ENCODE results near the gene ANTXRL. TPM values are rescaled to one million over a fixed set of nuclear protein-coding genes. Genes with fewer than 3 reads are reported as not detected.
A peak's percentile ranks its signal among the peaks of the same experiment; 100 is the strongest.
"Not testable (repeated sequence)": the region's sequence is repeated elsewhere in the genome, so short reads cannot be mapped to it uniquely, and the experiment has no call there.

ANTXRL gene
- polyA plus RNA-seq, 4 donors = not detected

DNA sequence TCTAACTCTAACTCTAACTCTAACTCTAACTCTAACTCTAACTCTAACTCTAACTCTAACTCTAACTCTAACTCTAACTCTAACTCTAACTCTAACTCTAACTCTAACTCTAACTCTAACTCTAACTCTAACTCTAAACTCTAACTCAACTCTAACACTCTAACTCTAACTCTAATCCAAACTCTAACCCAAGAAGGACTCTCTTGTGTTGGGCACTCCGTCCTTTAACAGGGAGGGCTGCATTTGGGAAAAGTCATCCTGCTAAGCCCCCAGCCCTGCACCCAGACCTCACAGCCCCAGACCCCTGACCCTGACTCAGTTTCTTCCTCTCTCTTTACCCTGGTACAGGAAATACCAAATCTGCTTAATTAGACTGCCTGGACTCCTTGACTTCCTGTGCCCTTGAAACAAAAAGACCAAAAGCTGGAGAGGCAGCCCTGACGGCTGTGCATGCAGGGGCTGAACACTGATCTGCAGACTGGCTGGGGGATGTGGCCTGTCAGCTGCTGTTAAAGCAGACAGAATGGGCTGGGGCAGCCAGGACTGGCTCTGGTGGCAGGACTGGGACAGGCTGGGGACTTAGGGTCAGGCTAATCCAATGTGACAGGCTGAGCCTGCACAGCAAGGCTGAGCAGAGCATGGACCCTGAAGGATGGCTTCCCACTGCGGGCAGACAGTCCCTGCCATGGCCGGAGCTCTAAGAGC is 14.8 kb upstream of the ANTXRL start:
- DNase-seq (ENCODE audit: low read depth in 4 of 4, low spot score in 2 of 4) = not testable (repeated sequence)

DNA sequence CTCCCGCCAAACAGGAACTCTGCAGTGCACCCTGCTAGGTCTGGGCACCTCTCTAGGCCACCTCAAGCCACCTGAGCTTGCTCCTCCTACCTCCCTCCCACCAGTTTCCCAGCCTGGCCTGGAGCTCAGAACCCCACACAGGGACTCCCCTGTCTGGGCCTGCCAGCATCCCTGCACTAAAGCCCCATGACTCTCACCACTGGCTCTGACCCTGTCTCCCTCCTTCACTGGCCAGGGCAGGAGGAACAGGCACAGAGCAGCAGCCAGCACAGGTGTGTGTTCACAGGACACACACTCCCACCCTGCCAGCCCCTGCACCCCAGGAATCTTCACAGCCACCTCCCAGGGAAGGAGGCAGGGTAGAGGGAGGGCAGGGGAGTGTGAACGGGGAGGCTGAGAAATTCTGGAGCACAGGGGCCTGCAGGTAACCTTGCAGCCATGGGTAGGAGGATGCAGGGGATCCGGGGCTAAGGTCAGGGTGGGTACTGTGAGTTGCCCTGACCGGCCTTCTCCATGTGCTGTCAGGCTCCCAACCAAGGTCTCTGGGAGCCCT is 13.9 kb upstream of the ANTXRL start:
- DNase-seq (ENCODE audit: low read depth in 4 of 4, low spot score in 2 of 4) = no peak

DNA sequence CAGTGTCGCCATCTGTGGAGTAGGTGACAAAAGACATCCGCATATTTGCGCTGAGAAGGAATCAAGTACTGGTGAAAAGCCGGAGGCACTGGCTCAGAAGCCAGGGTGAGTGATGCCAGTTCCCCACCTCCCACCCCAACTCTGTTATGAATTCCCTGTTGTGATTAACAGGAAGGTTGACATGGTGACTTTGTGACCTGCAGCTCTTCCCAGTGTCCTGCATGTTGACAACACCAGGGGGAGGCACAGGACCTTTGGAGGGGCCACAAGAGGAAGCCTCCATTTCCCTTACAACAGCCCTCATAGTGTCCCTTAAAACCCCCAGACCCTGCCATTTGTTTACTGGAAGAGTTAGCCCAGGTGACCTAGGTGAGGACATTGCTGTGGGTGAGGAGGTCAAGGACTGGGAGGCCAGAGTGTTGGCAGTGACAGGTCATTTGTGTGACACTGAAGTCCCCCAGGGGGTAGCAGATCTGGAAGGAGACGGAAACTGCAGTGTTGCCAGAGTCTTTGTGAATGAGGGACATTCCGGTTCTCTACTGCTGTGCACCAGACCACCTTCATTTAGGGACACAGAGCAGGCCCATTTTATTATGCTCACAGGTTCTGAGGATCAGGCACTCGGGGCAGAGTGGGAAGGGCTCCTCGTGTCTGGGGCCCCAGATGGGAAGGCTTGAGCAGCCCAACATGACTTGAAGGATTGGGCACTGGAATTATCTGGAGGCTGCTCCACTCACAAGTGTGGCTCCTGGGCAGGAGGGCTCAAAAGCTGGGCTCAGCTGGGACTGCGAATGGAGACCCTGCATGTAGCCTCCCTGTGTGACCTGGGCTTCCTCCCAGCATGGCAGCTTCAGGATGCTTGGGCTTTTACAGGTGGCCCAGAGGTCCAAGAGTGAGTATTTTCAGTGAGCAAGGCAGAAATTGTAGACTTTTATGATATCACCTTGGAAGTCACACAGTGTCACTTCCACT is 13.0 kb upstream of the ANTXRL start:
- DNase-seq (ENCODE audit: low read depth in 4 of 4, low spot score in 2 of 4) = no peak

DNA sequence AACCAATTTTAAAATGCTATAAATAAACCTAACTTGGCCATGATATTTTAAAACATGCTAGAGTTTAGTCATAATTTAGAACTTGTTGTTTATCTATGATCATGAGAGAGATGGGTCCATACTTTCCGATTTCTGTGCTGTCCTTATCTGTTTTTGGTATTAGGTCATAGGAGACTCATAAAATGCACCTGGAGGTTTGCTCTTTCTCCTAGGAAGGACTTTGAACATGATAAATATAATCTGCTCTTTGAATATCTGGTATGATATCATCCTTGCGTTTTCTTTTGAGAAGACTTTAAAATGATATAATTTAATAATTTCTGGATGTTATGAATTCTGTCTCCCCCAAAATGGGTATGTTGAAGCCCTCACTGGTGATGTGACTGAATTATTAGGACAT is 9.0 kb upstream of the ANTXRL start:
- no peak for DNase-seq (ENCODE audit: low read depth in 4 of 4, low spot score in 2 of 4)

DNA sequence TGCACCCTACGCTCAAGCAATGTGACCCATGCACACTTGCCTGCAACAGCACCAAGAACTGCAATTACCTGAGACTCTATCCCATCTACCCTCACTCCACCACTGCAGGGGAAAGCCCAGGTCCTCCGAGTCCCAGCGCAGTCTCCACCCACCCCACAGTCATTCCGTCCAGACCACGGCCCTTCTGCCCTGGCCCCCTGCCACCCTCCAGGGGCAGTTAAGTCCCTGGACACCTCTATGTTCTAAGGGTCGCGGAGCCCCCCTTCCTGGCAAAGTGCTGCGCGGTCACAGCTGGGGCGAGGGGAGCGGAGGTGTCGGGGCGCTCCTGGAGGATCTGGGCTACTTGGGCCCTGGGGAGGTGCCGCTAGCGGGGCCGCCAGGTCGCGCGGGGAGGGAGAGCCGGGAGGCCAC is 4.4 kb upstream of the ANTXRL start:
- DNase-seq (ENCODE audit: low read depth in 4 of 4, low spot score in 2 of 4) = not testable (repeated sequence)

DNA sequence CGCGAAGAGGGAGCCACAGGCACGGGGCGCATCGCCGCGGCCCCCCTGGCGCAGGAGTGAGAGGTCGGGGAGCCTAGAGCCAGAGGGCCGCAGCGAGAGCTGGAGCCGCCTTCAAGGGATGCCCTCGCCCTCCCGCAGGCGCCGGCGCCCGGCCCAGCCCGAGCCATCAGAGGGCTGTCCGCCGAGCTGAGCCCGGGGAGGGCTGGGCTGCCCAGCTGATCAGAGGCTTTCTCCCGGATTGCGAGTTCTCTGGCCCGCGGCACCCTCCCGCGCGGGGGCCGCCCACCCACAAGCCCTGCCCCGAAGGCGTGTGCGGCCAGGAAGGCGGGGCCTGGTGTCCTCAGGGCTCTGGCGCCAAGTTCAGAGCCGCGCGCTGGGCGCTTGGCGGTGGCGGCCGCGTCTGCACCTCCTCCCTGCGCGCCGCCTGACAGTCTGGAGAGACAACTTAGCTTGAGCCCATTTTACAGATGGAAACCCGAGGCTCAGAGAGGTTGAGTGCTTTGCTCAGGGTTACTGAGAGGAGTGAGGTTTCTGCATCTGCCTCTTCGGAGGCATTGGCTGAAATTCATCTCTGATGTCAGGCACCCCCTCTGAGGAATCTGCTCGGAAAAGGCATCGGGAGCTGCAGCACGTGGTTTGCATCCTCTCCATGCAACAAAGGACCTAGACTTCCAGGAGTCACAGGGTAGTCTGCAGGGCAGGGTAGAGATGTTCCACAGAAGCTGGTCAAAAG is 3.8 kb upstream of the ANTXRL start:
- peak in 1 of 4 donors; percentile 59 for DNase-seq (ENCODE audit: low read depth in 4 of 4, low spot score in 2 of 4)

DNA sequence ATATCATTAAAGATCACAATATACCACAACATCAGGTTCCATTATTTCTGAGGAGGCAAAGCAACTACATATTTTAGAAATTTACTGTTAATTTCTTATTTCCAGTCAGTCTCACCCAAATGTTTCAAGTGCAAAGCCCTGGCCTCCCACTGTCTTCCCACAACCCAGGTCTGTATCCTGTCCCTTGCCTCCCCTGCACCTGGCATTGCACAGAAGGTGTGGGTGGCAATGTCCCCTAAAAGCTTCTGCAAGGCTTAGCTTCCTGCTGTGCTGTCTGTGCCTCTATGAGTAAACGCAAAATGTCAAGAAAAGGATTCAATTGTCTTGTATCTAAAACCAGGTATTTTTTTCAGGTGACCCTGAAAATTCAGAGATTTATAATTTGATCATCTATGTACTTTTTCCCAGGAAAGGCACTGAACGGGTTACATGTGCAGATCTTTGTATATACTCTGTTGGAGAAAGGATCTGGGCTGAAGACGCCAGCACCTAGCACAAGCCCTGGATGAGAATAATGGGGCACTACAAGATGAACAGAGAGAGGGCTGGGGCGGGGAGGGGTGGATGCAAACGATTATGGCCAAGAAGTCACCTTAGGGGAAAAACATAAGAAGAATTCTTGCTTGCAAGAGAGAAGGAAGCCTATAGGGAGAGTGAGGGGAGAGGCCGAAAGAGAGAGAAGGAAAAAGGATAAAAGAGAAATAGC is 3.1 kb upstream of the ANTXRL start:
- DNase-seq (ENCODE audit: low read depth in 4 of 4, low spot score in 2 of 4) = no peak

DNA sequence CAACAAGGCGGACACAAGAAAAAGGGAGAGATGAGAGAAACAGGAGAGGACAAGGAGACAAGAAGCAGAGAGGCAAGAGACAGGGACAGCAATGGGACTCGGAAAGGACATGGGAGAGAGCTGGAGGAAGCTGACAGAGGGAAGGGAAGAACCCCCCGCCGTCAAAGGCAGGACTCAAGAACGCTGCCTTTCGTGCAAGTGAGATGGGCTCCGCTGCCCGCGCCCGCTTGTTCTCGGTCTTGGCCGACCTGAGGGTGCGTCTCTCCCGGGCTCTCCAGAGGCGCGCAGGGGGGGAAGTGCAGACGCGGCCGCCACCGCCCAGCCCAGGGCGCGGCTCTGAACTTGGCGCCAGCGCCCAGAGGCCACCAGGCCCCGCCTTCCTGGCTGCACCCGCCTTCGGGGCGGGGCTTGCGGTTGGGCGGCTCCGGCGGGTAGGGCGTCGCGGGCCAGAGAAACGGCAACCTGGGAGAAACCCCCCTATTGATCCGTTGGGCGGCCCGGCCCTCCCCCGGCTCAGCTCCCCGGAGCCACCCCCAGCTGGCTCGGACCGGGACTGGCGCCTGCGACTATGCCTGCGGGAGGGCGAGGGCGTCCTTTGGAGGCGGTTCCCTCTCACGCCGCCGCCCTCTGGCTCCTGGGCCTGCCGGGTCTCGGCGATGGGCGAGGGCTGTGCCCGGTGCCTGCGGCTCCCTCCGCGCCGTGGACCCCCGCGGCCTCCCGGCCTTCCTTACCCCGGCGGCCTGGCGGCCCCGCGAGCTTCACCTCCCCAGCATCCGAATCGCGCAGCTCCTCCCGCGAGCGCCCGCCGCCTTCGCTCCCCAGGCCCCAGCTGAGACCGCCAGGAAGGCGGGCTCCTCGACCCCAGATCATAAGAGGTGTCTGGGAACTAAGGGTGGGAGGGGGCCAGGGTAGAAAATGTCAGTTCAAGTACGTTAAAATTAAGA is 2.2 kb upstream of the ANTXRL start:
- peak in 2 of 4 donors; percentile 54 to 59 for DNase-seq (ENCODE audit: low read depth in 4 of 4, low spot score in 2 of 4)

DNA sequence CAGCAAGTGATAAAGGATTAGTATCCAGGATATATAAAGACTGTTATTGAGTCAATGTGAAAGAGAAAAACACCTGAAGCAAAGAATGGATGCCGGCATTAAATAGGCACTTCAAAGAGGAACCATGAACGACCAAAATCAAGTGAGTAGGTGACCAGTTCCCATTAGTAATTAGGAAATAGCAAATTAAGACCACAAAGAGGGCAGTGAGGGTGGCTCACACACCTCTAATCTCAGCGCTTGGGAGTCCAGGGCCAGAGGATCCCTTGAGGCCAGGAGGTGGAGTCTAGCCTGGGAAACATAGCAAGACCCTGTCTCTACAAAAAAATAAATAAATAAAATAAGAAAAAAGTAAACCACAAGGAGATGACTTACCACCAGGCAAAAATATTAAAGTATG is 1.5 kb upstream of the ANTXRL start:
- DNase-seq (ENCODE audit: low read depth in 4 of 4, low spot score in 2 of 4) = no peak

DNA sequence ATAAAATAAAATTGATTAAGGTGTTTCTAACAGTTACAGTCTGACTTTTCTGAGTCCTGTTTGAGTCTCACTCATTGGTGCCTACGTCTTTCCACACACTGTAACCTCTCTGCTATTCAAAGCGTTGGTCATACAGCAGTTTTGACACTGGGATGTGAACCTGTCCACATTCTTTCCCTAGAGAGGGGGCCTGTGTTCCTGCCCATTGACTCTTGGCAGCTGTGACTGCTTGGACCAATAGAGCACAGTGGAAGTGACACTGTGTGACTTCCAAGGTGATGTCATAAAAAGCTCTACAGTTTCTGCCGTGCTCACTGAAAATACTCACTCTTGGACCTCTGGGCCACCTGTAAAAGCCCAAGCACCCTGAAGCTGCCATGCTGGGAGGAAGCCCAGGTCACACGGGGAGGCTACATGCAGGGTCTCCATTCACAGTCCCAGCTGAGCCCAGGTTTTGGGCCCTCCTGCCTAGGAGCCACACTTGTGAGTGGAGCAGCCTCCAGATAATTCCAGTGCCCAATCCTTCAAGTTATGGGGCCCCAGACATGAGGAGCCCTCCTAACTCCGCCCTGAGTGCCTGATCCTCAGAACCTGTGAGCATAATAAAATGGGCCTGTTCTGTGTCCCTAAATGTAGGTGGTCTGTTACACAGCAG is 704 bp upstream of the ANTXRL start:
- no peak for DNase-seq (ENCODE audit: low read depth in 4 of 4, low spot score in 2 of 4)

DNA sequence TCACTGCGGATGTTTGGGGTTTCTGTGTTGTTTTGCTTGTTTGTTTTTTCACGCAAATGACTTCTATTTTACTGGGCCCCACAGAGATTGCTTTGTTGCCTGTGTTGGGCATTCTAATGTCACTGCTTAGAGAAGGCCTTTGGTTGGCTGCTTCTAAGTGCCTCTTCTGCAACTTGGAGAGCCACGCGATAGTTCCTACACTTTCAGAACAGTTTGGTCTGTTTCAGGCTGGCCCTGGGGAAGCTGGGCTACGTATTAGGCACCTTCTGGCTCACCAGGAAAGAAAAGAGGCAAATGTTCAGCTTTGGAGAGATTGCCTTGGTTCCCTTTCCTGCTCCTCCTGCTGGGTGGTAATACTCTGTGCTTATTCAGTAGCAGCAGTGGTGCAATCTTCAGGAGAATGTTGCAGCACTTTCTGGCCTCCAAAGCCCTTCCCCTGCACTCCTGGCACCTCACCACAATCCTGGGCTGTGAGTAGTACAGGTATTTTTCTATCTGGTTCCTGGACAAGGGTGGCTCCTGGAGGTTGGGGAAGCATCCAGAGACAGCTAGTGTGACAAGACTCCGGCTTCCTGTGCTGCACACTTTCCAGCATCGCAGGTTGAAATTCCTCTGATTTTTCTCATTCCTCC is 1.2 kb downstream of the ANTXRL start:
- no peak for DNase-seq (ENCODE audit: low read depth in 4 of 4, low spot score in 2 of 4)

DNA sequence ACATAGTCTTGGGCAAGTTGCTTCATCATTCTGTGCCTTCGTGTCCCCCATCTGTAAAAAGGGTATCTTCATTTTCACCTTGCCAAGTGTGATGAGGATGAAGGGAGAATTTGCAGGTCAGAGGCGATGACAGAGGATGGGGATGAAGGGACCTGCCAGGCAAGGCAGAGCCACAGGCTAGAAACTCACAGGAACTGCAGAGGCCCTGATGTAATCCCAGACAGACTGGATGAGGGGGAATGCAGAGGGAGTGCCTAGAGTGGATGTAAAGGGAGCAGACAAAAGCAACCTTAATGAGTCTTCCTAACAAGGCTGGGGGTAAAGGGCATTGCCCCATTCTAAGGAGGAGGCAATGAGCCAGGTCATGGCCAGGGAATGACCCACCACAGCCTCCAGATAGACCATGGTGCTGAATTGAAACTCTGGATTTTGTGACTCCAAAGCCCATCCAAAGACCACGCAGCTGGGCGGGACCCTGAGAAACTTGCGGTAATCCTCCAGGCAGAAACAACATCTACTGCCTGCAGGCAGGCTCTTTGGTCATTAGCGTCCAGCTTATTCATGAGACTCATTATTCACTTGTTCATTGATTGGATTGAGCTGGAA is 1.9 kb downstream of the ANTXRL start:
- DNase-seq (ENCODE audit: low read depth in 4 of 4, low spot score in 2 of 4) = no peak

DNA sequence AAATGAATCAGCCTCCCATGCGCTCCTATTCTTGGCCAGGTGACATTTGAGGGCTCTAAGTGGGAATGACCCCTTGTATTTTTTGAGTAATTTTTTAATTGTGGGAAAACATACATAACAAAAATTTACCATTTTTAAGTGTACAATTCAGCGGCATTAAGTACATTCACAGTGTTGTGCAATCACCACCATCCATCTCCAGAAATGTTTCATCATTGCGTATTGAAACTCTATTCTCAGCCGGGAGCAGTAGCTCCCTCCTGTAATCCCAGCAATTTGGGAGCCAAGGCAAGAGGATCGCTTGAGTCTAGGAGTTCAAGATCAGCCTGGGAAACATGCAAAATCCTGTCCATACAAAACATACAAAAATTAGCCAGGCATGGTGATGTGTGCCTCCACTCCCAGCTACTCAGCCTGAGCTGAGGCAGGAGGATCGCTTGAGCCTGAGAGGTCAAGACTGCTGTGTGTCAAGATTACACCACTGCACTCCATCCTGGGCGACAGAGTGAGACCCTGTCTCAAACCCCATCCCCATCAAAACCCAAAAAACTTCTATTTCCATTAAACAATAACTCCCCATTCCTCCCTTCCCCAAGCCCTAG is 2.5 kb downstream of the ANTXRL start:
- no peak for DNase-seq (ENCODE audit: low read depth in 4 of 4, low spot score in 2 of 4)

DNA sequence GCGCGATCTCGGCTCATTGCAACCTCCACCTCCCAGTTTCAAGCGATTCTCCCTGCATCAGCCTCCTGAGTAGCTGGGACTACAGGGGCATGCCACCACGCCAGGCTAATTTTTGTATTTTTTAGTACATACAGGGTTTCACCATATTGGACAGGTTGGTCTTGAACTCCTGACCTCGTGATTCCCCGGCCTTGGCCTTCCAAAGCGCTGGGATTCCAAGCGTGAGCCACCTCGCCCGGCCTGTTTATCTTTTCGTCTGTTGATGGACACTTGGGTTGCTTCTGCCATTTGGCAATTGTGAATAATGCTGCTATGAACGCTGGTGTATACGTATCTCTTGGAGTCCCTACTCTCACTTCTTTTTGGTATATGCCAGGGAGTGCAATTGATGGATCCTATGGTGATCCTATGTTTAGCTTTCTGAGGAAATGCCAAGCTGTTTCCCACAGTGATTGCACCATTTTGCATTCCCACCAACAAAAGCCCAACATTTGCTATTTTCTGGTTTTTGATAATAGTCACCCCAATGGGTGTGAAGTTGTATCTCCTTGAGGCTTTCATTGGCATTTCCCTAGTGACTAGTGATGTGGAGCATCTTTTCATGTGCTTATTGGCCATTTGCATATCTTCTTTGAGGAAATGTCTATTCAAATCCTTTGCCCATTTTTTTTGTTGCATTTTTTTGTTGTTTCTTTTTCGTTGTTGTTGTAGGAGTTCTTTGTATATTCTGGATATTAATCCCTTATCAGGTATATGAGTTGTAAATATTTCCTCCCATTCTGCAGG is 3.5 kb downstream of the ANTXRL start:
- no peak for DNase-seq (ENCODE audit: low read depth in 4 of 4, low spot score in 2 of 4)

DNA sequence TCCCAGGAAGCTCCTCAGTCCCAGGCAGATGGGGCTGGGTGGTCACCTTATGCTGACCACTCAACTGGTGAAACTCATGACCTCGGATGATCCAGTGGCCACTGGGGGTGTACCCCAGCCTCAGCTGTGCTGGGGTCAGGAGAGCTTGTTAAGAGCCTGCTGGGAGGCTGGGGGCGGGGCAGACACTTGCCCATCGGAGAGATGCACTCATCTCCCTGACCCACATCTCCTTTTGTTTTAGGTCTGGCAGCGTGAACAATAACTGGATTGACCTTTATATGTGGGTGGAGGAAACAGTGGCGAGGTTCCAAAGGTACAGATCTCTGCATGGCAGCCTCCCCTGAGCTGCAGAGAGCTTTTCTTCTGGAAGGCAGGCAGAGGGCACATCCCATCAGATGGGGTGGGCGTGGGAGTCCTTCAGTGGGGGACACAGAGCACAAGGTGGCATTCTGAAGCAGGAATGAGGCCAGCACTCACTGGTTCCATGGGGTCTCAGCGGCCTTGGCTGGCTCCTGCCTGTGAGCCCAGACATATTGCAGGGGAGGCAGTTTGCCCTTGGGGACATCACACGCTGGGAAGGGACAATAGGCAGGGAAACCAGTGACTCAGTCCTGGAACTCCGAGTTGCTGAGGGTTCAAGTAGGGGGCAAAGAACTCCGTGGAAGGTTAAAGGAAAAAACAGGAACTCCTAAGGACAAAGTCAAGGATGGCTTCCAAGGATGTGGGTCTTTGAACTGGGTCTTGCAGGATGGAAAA is 5.2 kb downstream of the ANTXRL start:
- no peak for DNase-seq (ENCODE audit: low read depth in 4 of 4, low spot score in 2 of 4)

DNA sequence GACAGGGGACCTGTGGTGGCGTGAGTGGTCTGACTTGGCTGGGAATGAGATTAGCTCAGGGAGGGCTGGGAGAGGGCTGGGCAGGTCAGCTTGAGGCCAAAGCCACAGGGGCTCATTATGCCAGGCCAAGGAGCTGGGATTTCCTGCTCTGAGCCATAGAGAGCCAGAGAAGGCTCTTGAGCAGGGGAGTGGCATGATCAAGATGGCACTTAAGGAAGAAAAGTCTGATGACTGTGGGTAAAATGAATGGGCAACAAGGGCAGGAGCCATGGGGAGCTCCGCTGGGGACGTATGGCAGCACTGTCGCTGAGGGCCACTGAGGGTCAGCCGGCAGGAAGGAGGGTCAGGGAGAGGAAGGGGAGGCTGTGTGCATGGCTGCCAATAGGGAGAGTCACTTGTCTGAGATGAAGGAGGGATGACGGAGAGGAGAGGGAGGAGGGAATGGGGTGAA is 5.8 kb downstream of the ANTXRL start:
- DNase-seq (ENCODE audit: low read depth in 4 of 4, low spot score in 2 of 4) = no peak
